SJSA1 (cell line): ENCODE results near the gene TXNDC11. TPM values are rescaled to one million over a fixed set of nuclear protein-coding genes. Genes with fewer than 3 reads are reported as not detected.

Experiments
- DNase-seq, 2 experiments: peaks; one replicate each; pipeline ENCODE4 v3.0.0-alpha.2; 2015 to 2020; ENCODE audit warnings: low spot score in 2 of 2, low read depth in 1 of 2
- H3K27ac ChIP-seq: fragments of 250-450 bp; sonication (Bioruptor Pico); 2 replicates; pipeline ENCODE4 v1.5.1; 2020; ENCODE audit warnings: mild to moderate bottlenecking, moderate library complexity
- H3K27me3 ChIP-seq: fragments of 250-450 bp; sonication (Bioruptor Pico); replicated peaks from 2 replicates; pipeline ENCODE4 v1.5.1; 2020; ENCODE audit warnings: mild to moderate bottlenecking, moderate library complexity
- H3K36me3 ChIP-seq: fragments of 250-450 bp; sonication (Bioruptor Pico); 2 replicates; pipeline ENCODE4 v1.5.1; 2020; ENCODE audit warnings: mild to moderate bottlenecking
- H3K4me1 ChIP-seq: fragments of 250-450 bp; sonication (Bioruptor Pico); replicated peaks from 2 replicates; pipeline ENCODE4 v1.6.1; 2021; ENCODE audit warnings: mild to moderate bottlenecking
- H3K4me3 ChIP-seq: fragments of 250-450 bp; sonication (Bioruptor Pico); 2 replicates; pipeline ENCODE4 v1.5.1; 2020; ENCODE audit warnings: mild to moderate bottlenecking
- H3K9me3 ChIP-seq: fragments of 250-450 bp; sonication (Bioruptor Pico); replicated peaks from 2 replicates; pipeline ENCODE4 v1.5.1; 2020; ENCODE audit warnings: mild to moderate bottlenecking
- total RNA-seq: library from RNA; depleted of rRNA; stranded (reverse); fragments of >200 nt; shearing (Covaris generic); gene quantifications from 2 replicates; pipeline ENCODE4 v1.2.3, GENCODE V29; 2014

Gene TXNDC11
- total RNA-seq, 1 experiment from 2014 or later: 29.7 TPM

DNA sequence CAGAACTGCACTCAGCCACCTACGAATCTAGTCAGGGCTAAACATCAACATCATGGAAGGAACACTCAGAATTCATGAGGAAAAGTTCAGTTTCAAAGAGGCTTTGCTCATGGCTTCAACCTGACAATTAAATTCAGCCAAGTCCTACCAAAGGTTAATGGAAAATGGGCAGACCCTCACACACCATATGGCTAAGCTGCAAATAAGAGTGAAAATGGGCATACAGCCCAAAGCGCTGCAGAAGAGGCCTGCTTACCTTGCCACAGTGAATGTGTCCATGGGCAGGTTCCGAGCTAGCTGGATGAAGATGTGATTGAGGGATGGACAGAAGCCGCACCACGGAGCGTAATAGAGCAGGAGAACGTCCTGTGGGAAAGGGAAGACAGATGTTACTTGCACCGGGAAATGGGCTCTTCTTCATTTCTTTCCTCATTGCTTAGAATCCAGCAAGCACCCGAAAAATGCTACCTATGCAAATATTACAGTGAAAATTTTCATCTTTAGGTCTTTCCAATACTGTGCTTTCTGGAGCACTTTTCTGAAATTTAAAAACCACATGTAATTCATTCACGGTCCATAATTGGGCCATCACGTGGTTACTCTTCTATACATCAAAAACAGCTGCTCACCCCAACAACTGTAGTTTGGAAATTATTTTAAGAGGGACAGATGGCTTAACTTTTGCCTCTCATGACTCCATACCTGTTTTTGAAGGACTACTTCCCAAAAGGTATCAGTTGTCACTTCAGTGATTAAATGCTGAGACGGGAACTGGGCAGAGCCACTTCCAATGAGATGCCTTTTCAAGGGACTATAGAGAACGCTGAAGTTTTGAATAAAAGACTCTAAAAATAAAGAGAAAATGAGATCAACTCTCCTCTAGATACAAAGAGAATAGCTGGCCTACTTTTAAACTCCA is 54.8 kb downstream of the TXNDC11 start:
- Histone ChIP-seq H3K9me3 (no peaks in the 10 kb centered on the region), H3K27me3 (no peaks in the 10 kb centered on the region), H3K27ac (no peak overlapping the region), H3K4me3 (no peak overlapping the region), H3K4me1 (peaks cover 34% of the 10 kb centered on the region), H3K36me3 (peaks cover 60% of the 10 kb centered on the region)
- DNase-seq: no peak

- peaks cover 42% of the 10 kb centered on the region for H3K4me1 ChIP-seq
- no peaks in the 10 kb centered on the region for H3K27me3 ChIP-seq
- H3K27ac ChIP-seq: peak overlapping the region; percentile 30
- H3K36me3 ChIP-seq: peaks cover 58% of the 10 kb centered on the region
- DNase-seq: no peak
- no peak overlapping the region for H3K4me3 ChIP-seq
- H3K9me3 ChIP-seq: no peaks in the 10 kb centered on the region
Measured at GRCh38 chr16:11686713-11687380, 55.8 kb downstream of the TXNDC11 start.

- peak; percentile 25 to 46 for DNase-seq
- H3K27ac ChIP-seq: peak overlapping the region; percentile 30
- peaks cover 47% of the 10 kb centered on the region for H3K4me1 ChIP-seq
- H3K36me3 ChIP-seq: peaks cover 57% of the 10 kb centered on the region
- H3K9me3 ChIP-seq: no peaks in the 10 kb centered on the region
- H3K4me3 ChIP-seq: no peak overlapping the region
- H3K27me3 ChIP-seq: no peaks in the 10 kb centered on the region
Measured at GRCh38 chr16:11685844-11686618, 56.6 kb downstream of the TXNDC11 start.

GRCh38 chr16:11684231-11685025 is 58.2 kb downstream of the TXNDC11 start:
- no peak for DNase-seq
- H3K9me3 ChIP-seq: no peaks in the 10 kb centered on the region
- peaks cover 66% of the 10 kb centered on the region for H3K36me3 ChIP-seq
- H3K27ac ChIP-seq: no peak overlapping the region
- H3K4me3 ChIP-seq: no peak overlapping the region
- no peaks in the 10 kb centered on the region for H3K27me3 ChIP-seq
- peaks cover 47% of the 10 kb centered on the region for H3K4me1 ChIP-seq

GRCh38 chr16:11683145-11683544 is 59.5 kb downstream of the TXNDC11 start:
- H3K36me3 ChIP-seq: peaks cover 72% of the 10 kb centered on the region
- peaks cover 40% of the 10 kb centered on the region for H3K4me1 ChIP-seq
- H3K9me3 ChIP-seq: no peaks in the 10 kb centered on the region
- peak overlapping the region; percentile 87 for H3K27ac ChIP-seq
- H3K4me3 ChIP-seq: no peak overlapping the region
- no peak for DNase-seq
- no peaks in the 10 kb centered on the region for H3K27me3 ChIP-seq

DNA sequence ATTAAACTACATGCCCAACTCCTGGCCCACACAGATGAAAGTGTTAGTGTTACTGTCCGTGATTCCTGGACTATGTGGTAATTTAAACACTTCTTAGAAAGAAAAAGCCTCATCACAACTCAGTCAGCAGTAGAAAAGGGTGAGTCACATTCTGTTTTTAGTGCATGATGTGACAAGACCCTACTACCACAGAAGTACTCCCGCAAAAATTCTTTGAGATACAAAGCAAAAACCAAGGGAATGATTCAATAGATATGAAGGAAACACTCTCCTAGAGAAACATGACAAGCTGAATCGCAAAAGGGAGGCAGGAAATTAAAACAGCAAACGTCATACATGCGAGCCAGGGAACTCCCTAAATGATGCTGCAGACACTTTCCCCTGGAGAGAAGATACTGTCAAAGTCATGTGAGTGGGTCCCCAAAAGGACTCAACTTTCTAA is 60.0 kb downstream of the TXNDC11 start:
- H3K27me3 ChIP-seq: no peaks in the 10 kb centered on the region
- no peaks in the 10 kb centered on the region for H3K9me3 ChIP-seq
- H3K4me3 ChIP-seq: no peak overlapping the region
- DNase-seq: peak in 1 of 2 experiments; percentile 96
- H3K27ac ChIP-seq: peak overlapping the region; percentile 87
- H3K36me3 ChIP-seq: peaks cover 72% of the 10 kb centered on the region
- peaks cover 38% of the 10 kb centered on the region for H3K4me1 ChIP-seq

GRCh38 chr16:11681976-11682654 is 60.5 kb downstream of the TXNDC11 start:
- H3K36me3 ChIP-seq: peaks cover 69% of the 10 kb centered on the region
- H3K27ac ChIP-seq: peak overlapping the region; percentile 87
- no peak for DNase-seq
- no peaks in the 10 kb centered on the region for H3K27me3 ChIP-seq
- no peaks in the 10 kb centered on the region for H3K9me3 ChIP-seq
- H3K4me1 ChIP-seq: peaks cover 34% of the 10 kb centered on the region
- no peak overlapping the region for H3K4me3 ChIP-seq

DNA sequence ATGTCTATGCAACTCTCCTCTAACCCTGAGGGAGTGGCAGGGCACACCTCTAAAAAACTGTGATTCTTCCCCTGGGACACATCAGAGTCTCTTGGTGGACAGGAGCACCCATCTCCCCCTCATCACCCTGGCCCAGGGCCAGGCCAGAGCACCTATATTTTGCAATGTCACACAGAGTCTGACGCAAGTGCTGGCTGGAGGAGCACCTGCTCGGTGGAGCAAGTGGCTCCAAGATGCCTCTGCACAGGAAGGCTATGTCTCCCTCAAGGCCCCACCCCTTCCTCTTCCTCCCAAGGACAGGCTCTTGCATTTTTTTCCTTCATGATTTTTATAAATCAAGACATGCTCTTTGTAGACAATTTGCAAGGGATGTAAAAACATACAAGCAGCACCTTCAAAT is 61.1 kb downstream of the TXNDC11 start:
- Histone ChIP-seq H3K9me3 (no peaks in the 10 kb centered on the region), H3K27ac (no peak overlapping the region; the same call in 1 of the 2 replicates), H3K4me1 (peaks cover 28% of the 10 kb centered on the region), H3K4me3 (no peak overlapping the region), H3K27me3 (no peaks in the 10 kb centered on the region), H3K36me3 (peaks cover 70% of the 10 kb centered on the region)
- DNase-seq: no peak

DNA sequence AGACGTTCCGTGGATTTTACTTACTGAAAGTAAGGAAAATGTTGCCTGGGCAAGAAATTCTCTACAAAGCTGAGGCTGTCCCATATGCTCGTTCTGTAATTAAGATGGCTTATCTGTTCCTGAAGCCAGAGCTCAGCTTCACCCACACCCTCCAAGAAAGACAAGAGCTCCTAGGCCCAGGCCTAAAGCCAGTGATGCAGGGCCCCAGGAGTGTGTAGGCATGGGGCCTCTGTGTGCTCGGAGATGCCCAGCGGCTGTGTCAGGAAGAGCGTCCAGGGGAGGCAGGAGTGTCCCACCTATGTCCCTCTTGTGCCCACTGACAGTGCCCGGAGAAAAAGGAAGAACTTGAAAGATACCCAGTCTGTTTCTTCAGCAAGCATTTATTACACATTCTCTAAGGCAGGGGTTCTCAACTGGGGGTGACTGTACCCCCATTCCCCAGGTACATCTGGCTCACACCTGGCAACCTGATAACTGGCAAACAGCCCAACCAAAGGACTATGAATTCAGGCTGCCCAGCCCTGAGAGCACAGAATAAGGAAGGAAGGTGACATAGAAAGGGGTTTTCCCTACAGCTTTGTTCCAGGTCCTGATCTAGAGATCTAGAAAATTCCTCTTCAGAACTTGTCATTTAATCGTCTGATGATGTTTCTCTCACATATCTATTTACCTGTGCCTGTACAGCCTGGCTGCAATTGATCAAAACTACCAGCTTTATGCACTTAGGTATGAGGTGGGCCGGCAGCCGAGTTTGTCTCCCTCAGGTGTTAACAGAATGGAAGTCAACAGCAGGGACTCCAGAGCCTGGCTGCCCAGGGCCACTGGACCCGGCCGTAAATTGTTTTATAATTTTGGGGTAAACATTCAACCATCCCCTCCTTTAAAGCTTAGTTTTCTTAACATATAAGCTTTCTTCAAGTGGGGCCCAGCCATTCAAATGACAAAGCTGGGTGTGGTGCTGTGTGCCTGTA is 62.4 kb downstream of the TXNDC11 start:
- Histone ChIP-seq H3K4me3 (no peak overlapping the region), H3K27me3 (no peaks in the 10 kb centered on the region), H3K36me3 (peaks cover 80% of the 10 kb centered on the region), H3K9me3 (no peaks in the 10 kb centered on the region), H3K27ac (no peak overlapping the region), H3K4me1 (peaks cover 21% of the 10 kb centered on the region)
- no peak for DNase-seq

- H3K27ac ChIP-seq: no peak overlapping the region
- H3K4me1 ChIP-seq: peaks cover 26% of the 10 kb centered on the region
- peaks cover 70% of the 10 kb centered on the region for H3K36me3 ChIP-seq
- H3K9me3 ChIP-seq: no peaks in the 10 kb centered on the region
- DNase-seq: no peak
- no peak overlapping the region for H3K4me3 ChIP-seq
- no peaks in the 10 kb centered on the region for H3K27me3 ChIP-seq
Measured at GRCh38 chr16:11679250-11679649, 63.4 kb downstream of the TXNDC11 start.

- Histone ChIP-seq H3K4me3 (no peak overlapping the region), H3K27ac (no peak overlapping the region), H3K9me3 (no peaks in the 10 kb centered on the region), H3K36me3 (peaks cover 60% of the 10 kb centered on the region), H3K27me3 (no peaks in the 10 kb centered on the region), H3K4me1 (peaks cover 22% of the 10 kb centered on the region)
- no peak for DNase-seq
Measured at GRCh38 chr16:11677959-11678881, 64.4 kb downstream of the TXNDC11 start.
